Bronchial epithelial cell (primary cell): ENCODE measurements around the gene TRIML1. TPM values are rescaled to one million over a fixed set of nuclear protein-coding genes. Genes with fewer than 3 reads are reported as not detected.

Source experiments
- DNase-seq: peaks from one replicate; pipeline ENCODE4 v3.0.0-alpha.2; 2010; ENCODE audit warnings: low read depth
- FAIRE-seq: peaks from 2 replicates; lab custom pipeline; 2011; peaks lifted over from hg19 to GRCh38; lab: Jason Lieb, UNC
- H3K27me3 ChIP-seq: 2 replicates; pipeline ENCODE4 v1.5.1; 2011; ENCODE audit warnings: low read length; ENCODE audit not compliant: control insufficient read depth, insufficient read depth
- H3K36me3 ChIP-seq: 2 replicates; pipeline ENCODE4 v1.5.1; 2011; ENCODE audit warnings: low read length; ENCODE audit not compliant: control insufficient read depth, insufficient read depth
- H3K4me3 ChIP-seq: 2 replicates; pipeline ENCODE4 v1.5.1; 2011; ENCODE audit warnings: mild to moderate bottlenecking, low read depth, low read length, control low read depth
- CTCF ChIP-seq: IDR thresholded peaks from 2 replicates; pipeline ENCODE4 v1.5.1; 2011; ENCODE audit warnings: mild to moderate bottlenecking, moderate library complexity, low read length, control low read depth, inconsistent platforms; ENCODE audit not compliant: insufficient read depth, severe bottlenecking
- total RNA-seq: library from RNA; depleted of rRNA; stranded (reverse); fragments of >200 nt; gene quantifications from 2 replicates; pipeline ENCODE4 v1.2.1, GENCODE V29; 2014

The TRIML1 gene
- total RNA-seq, 1 donor from 2014 or later, result not detected

- DNase-seq, result no peak
- no peaks in the 10 kb centered on the region for H3K36me3 ChIP-seq
- H3K4me3 ChIP-seq, result no peak overlapping the region
- H3K27me3 ChIP-seq, result no peaks in the 10 kb centered on the region
- TF ChIP-seq CTCF, result no peak
- FAIRE-seq, result no peak
These were observed 29.2 kb upstream of the TRIML1 start for GRCh38 chr4:188110036-188110435.

DNA sequence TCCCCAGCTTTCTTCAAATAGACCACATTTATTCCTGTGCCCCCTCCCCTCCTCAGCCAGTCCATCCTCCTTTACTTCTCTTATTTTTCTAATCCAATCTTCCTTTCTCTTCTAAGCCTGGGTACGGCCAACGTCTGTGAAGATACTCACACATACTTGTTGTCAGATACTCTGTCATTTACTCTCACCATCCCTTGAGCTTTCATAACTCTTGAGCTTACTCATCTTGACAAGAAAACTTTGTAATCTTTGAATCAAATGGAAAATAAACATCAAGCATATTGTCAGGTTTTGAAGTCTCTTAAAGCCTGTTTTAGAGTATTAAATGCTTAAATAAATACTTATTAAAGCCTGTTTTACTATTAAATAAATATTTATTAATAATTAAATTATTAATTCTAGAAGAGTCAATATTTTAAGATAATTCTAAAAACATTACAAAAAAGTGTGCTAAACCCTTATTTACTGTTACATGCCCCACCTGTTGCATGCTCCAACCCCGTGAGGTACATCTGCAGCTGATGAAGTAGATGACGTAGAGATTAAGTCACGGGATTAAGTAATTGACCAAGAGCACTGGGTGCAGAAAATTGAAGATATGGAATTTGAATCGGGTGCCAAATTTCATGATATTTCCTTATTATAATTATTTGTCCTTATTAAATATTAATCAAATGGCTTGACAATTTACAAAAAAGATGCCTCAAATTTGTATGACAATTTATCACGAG lies 28.3 kb upstream of the TRIML1 start:
- no peaks in the 10 kb centered on the region for H3K27me3 ChIP-seq
- TF ChIP-seq CTCF, result no peak
- H3K36me3 ChIP-seq, result no peaks in the 10 kb centered on the region
- DNase-seq, result peak; percentile 62
- no peak for FAIRE-seq
- no peak overlapping the region for H3K4me3 ChIP-seq

DNA sequence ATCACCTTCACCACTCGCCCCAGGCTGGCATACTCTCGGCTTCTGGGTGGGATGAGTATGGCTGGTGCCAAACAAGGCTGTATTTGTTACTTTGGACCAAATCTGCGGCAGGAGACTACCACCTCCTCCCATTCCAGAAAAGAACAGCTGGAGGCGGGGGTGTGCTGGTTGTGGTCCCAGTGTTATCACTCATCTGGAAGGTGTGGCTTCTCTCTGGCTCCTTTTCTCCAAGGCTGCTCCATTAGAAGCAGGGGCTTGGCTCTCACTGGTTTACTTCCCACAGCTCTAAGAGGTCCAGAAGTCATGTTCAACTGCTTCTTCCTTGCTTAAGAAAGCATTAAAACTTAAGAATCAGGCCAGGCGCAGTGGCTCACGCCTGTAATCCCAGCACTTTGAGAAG lies 27.3 kb upstream of the TRIML1 start:
- Histone ChIP-seq H3K4me3 (no peak overlapping the region), H3K36me3 (no peaks in the 10 kb centered on the region), H3K27me3 (no peaks in the 10 kb centered on the region)
- no peak for DNase-seq
- no peak for TF ChIP-seq CTCF
- no peak for FAIRE-seq

GRCh38 chr4:188113156-188113555 lies 26.1 kb upstream of the TRIML1 start:
- Histone ChIP-seq H3K4me3 (no peak overlapping the region), H3K27me3 (no peaks in the 10 kb centered on the region), H3K36me3 (no peaks in the 10 kb centered on the region)
- no peak for TF ChIP-seq CTCF
- DNase-seq (peak; percentile 97), FAIRE-seq (peak; percentile 99)

- no peak for FAIRE-seq
These were observed 21.5 kb upstream of the TRIML1 start for GRCh38 chr4:188117631-188118324.

More at GRCh38 chr4:188117631-188118324, 21.5 kb upstream of the TRIML1 start:
- TF ChIP-seq CTCF, result no peak
- DNase-seq, result no peak
- Histone ChIP-seq H3K27me3 (no peaks in the 10 kb centered on the region), H3K36me3 (no peaks in the 10 kb centered on the region), H3K4me3 (no peak overlapping the region)
